NCI-H2107 treated with DMSO at 0.1 percent for 48 hours (cell line): ENCODE measurements around the gene ASCC3.
"Not testable (repeated sequence)": the region's sequence is repeated elsewhere in the genome, so short reads cannot be mapped to it uniquely, and the experiment has no call there.

Experiments
- DNase-seq: peaks from one replicate; lab custom pipeline; 2025; ENCODE audit not compliant: unreplicated experiment; lab: John Stamatoyannopoulos, UW

Gene ASCC3

GRCh38 chr6:100803264-100804045, 77.7 kb downstream of the ASCC3 start:
- no peak for DNase-seq

DNA sequence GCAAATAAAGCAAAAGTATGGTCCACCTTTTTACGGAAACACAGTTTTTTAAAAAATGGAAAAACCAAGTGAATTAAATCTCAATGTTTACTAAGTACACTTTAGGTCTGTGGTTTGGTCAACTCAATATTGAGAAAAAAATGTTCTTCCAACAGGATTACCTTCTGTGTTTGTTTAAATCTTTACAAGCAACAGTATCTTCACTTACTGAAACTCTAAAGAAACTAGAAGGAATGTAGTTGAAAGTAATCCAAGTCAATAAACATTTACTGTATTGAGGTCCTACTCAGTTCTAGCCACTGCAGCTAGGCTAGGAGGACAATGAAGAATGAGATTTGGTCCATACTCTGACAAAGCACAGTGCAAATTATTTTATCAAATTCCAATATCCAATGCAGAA, 80.1 kb downstream of the ASCC3 start:
- no peak for DNase-seq

DNA sequence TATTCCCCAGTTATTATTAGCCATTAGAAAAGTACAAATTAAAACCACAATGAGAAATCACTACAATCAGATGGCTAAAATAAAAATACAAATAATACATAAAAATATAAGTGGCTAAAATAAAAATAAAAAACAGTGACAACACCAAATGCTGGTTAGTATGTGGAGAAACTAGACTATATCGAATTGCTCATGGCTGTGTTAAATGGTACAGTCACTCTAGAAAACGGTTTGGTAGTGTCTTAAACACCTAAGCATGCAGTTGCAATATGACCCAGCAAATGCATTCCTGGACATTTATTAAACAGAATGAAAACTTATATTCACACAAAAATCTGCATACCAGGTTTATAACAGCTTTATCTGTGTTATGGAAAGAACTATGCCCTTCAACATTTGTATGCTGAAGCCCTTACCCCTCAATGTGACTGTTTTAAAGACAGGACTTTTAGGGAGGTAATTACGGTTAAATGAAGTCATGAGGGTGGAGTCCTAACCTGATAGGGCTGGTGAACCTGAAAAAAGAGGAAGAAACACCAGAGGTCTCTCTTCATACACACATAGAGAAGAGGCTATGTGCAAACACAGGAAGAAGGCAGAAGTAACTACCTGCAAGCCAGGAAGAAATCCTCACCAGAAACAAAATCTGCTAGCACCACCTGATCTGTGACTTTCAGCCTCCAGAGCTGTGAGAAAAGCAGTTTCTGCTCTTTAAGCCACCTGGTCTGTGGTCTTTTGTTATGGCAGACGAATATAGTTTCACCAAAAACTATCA, 84.9 kb downstream of the ASCC3 start:
- DNase-seq = no peak

DNA sequence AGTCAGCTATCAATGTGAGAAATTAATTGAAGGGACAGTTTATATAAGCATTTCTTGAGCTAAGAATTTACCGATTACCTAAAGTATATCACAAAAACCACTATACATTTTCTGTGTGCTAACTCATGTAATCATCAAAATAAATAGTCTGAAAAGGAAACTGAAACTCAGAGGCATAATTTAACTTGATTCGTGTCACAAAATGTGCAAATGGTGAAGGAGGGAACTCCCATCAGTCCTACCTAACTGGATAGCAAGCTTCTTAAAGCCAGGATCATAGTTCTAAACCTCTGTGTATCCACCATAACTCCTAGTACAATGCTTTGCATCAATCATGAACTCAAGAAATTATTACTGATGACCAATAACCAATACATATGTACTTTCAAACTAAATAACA, 91.0 kb downstream of the ASCC3 start:
- no peak for DNase-seq

DNA sequence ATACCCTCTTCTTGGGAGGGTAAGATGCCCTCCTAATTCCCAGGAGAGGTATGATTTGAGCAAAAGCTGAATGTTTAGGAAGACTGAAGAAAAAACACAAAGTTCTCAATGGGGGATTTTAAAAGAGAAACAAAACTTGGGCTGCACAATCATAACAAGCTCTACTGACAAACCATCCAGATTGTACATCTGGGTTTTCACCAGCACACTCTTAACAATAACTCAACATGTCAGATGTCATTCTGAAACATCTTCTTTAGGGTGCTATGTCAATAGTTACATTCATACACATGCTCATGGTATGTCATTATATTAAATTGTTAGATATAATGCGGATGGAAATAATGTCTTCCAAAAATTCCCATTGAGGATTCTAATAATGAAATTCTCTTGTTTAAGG, 95.1 kb downstream of the ASCC3 start:
- DNase-seq = no peak

GRCh38 chr6:100780648-100781047, 100.5 kb downstream of the ASCC3 start:
- DNase-seq = no peak

GRCh38 chr6:100775667-100776066, 105.5 kb downstream of the ASCC3 start:
- DNase-seq = peak; percentile 7

- DNase-seq = no peak
Observed at GRCh38 chr6:100774681-100775080, 106.4 kb downstream of the ASCC3 start.

DNA sequence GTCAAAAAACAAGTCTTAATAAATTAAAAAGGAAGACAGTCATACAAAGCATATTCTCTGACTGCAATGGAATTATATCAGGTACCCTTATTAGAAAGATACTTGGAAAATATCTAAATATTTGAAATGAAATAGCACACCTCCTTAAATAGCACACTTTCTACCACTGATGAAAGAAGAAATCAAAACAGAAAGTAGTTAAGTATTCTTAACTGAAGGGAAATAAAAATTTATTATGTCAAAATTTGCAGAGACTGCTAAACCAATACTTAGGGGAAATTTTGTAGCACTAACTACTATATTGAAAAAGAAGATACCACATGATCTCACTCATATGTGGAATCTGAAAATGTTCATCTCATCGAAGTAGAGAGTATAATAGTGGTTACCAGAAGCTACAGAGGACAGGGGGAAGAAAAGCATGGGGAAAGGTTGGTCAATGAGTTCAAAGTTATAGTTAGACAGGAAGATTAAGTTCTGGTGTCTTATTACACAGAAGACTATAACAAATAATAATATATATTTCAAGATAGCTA, 112.2 kb downstream of the ASCC3 start:
- DNase-seq = no peak

GRCh38 chr6:100763617-100764241, 117.4 kb downstream of the ASCC3 start:
- no peak for DNase-seq

- DNase-seq = no peak
Observed at GRCh38 chr6:100761841-100762240, 119.3 kb downstream of the ASCC3 start.

- DNase-seq = not testable (repeated sequence)
Observed at GRCh38 chr6:100758386-100758785, 122.7 kb downstream of the ASCC3 start.

GRCh38 chr6:100753421-100753820, 127.7 kb downstream of the ASCC3 start:
- DNase-seq = no peak

DNA sequence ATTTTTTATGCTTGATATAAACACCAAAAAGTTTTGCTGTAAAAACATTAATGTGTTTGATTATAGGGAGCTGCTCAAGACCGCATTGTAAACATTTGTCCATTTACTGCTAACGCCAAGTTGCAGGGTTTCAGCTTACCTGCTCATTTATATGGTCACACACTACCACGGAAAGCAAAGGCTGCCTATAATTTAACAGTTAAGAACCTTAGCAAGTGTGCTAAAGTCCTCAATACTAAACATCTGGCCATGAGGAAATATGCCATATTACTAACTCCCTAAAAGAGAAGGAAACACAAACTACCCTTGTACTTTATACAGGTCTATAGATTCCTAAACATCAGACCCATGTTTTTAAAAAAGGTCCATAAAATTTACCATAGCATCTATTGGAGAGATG, 129.5 kb downstream of the ASCC3 start:
- no peak for DNase-seq

GRCh38 chr6:100745419-100746041, 135.6 kb downstream of the ASCC3 start:
- no peak for DNase-seq

DNA sequence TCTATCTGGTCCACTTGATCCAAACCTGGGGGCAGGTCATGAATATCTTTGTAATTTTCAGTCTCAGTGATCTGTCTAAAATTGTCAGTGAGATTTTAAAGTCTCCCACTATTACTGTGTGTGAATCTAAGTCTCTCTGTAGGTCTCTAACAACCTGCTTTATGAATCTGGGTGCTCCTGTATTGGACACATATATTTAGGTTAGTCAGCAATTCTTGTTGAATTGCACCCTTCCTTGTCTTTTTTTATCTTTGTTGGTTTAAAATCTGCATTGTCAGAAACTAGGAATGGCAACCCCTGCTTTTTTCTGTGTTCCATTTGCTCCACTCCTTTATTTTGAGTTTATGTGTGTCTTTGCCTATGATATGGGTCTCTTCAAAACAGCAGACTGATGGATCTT, 140.7 kb downstream of the ASCC3 start:
- DNase-seq = no peak

GRCh38 chr6:100737720-100738119, 143.4 kb downstream of the ASCC3 start:
- not testable (repeated sequence) for DNase-seq

- no peak for DNase-seq
Observed at GRCh38 chr6:100731411-100731810, 149.7 kb downstream of the ASCC3 start.

- peak; percentile 2 for DNase-seq
Observed at GRCh38 chr6:100730001-100730980, 150.8 kb downstream of the ASCC3 start.

DNA sequence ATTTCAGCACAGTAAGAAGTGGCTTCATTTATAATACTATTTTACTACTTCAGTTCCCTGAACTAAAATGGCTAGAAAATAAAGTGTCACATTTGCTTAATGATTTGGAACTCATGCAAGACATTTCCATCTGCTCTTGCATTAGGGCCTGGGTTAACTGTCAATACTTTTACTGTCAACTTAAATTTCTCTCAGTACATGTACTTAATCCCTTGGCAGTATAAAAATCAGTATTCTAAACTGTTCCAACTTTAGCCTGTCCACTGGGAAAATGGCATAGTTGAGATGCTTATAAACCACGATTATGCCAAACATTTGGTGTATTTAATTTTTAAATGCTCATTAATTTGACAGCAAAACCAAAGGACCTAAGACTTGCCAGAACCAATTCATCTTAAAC, 154.5 kb downstream of the ASCC3 start:
- DNase-seq = no peak
